ENCODE measurements around the gene PIGQ.

PIGQ gene

DNA sequence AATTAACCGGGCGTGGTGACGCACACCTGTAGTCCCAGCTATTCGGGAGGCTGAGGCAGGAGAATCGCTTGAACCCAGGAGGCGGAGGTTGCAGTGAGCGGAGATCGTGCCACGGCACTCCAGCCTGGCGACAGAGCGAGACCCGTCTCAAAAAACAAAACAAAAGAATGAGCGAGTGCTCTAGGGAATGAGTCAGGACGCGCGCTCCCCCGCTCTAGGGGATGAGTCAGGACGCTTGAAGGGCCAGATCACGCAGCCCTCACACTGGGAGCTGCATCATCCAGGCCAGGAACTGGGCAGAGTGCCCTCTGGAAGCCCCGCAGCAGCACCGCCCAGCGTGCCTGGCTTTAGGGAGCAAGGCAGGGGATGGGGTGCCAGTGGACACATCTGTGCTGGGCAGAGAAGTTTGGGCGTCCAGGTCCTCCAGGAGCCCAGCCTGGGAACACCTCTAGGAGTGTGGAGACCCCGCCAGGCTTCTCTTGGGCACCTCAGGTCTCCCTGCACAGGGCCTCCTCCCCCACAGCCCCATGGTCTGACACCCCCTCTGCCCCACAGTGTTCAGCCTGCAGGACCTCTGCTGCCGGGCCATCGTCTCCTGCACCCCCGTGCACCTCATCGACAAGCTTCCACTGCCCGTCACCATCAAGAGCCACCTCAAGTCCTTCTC lies 57.2 kb downstream of the PIGQ start:
- ATAC-seq (replicated peaks): no peak
- Mint-ChIP-seq H3K27me3 (no peaks in the 10 kb centered on the region), H3K36me3 (ENCODE audit: insufficient read depth) (no peaks in the 10 kb centered on the region), H3K4me3 (no peak overlapping the region), H3K9me3 (no peaks in the 10 kb centered on the region), H3K4me1 (ENCODE audit: low read depth in 2 of 2) (peaks cover 0 to 3% of the 10 kb centered on the region in 2 donors), H3K27ac (no peak overlapping the region)
- DNase-seq: no peak

DNA sequence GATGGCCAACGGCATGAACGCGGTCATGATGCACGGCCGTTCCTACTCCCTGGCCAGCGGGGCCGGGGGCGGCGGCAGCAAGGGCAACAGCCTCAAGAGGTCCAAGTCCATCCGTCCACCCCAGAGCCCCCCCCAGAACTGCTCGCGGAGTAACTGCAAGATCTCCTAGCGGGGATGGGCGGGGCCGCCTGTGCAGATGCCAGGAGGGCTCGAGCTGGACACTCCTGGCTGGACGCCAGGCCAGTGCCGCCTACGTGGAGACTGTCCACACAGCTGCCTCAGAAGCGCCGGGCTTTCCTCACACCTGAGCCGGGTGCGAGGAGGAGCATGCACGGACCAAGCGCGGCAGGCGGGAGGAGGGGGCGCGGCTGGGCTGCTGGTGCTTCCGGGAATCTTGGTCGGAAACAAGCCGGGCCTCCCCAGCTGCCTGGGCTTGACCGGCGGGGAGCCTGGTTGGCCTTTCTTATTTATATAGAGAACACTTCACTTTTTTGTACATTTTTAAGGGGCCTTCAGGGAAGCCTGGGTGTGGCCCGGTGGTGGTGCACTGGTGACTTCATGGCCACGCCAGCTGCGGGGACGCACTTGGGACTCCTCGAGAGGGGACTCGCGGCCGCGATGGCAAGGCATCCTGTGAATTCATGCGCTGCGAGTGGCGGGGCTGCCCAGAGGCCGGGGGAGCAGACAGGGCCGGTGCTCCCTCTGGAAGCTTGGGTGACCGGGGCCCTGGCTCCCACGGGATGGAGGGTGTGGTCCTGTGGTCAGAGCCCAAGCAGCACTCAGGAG lies 57.9 kb downstream of the PIGQ start:
- no peak for DNase-seq

DNA sequence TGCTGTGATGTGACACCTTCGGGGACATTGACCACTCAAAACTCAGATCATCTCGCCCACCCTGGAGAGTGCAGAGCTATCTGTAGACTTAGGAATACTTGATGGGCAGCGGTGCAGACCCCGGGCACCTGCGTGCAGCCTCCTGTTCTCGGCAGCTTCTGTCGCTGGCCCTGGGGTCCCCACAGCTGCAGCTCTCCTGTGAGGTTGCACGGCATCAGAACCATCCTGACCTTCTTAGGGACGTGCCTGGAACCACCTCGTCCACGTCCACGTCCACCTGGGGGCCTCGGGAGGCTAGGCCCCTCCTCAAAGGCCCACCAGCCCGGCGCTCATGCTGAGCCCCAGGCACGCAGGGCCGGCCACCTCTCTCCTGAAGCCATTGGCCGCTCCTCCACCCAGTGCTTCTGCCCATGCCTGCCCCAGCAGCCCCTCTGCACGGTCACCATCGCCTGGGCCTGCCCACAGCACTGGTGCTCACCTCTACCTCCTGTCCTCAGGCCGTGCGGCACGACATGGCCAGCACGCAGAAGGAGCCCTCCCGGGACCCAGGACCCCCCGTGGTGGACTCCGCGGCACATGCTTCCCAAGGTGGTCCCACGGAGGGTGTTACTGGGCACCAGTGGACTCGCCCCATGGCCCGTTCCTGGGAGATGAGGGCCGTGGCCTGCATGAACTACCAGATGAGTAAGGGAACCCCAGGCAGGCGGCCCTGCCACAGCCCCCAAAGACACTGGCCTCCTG lies 58.7 kb downstream of the PIGQ start:
- ATAC-seq (replicated peaks) (no peak), DNase-seq (no peak)
- H3K4me3 Mint-ChIP-seq: no peak overlapping the region
- H3K9me3 Mint-ChIP-seq: no peaks in the 10 kb centered on the region
- no peaks in the 10 kb centered on the region for H3K36me3 Mint-ChIP-seq (ENCODE audit: insufficient read depth)
- H3K27ac Mint-ChIP-seq: peak overlapping the region in 1 of 2 donors; percentile 20
- H3K27me3 Mint-ChIP-seq: no peaks in the 10 kb centered on the region
- H3K4me1 Mint-ChIP-seq (ENCODE audit: low read depth in 2 of 2): peaks cover 0 to 3% of the 10 kb centered on the region in 2 donors

More for the DNA sequence above, 57.9 kb downstream of the PIGQ start:
- Mint-ChIP-seq H3K4me3 (no peak overlapping the region), H3K4me1 (ENCODE audit: low read depth in 2 of 2) (peaks cover 0 to 3% of the 10 kb centered on the region in 2 donors), H3K27me3 (no peaks in the 10 kb centered on the region), H3K9me3 (no peaks in the 10 kb centered on the region), H3K36me3 (ENCODE audit: insufficient read depth) (no peaks in the 10 kb centered on the region), H3K27ac (no peak overlapping the region)
- no peak for ATAC-seq (replicated peaks)

DNA sequence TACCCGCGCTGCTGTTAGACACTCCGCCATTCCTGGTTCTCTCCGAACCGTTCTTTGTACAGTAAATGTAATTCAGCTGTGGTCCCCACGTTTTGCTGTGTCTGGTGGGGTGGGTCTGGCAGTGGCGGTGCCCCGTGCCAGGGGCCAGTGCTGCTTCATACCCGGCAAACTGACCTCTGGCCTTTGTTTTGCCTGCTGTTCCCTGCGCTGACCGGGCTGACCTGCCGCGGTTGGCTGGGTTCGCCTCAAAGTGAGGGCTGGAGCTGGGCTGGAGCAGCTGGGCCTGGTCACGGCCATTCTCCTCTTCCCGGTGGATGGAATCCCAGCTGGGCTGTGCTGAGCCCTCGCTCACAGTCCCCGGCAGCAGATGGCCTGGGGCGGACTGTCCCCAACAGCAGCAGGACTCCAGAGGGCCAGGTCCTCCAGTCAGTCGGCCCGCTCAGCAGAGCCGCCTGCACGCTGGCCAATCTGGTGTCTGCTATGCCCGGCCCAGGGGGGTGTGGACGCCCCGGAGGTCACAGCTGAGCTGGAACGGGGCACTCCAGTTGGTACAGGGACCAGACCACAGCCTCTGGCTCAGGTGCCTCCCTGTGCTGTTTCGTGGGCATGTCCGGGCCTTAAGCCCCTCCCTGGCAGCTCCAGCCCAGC lies 59.5 kb downstream of the PIGQ start:
- DNase-seq (no peak), ATAC-seq (replicated peaks) (no peak)
- Mint-ChIP-seq H3K27me3 (no peaks in the 10 kb centered on the region), H3K36me3 (ENCODE audit: insufficient read depth) (no peaks in the 10 kb centered on the region), H3K9me3 (no peaks in the 10 kb centered on the region), H3K27ac (no peak overlapping the region), H3K4me3 (no peak overlapping the region), H3K4me1 (ENCODE audit: low read depth in 2 of 2) (peaks cover 0 to 3% of the 10 kb centered on the region in 2 donors)

DNA sequence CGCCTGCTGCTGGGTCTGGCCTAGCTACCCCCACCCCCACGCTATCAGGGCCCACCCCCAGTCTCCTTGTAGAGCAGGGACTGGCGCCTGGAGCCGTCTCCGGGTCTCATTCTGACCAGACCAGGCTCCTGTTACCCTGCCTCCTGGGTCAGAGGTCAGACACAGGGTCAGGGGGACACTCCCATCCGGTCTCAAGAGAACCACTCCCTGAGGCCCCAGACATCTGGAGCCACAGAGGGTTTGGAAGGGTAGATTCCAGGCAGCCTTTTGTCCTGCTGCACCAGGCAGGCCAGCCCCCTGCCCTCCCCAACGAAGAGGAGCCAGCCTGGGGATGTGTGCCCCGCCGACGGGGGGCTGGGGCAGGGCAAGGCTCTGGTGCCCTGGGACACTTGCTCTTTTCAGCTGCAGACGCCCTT lies 60.1 kb downstream of the PIGQ start:
- Mint-ChIP-seq H3K36me3 (ENCODE audit: insufficient read depth) (no peaks in the 10 kb centered on the region), H3K4me1 (ENCODE audit: low read depth in 2 of 2) (peaks cover 1 to 5% of the 10 kb centered on the region in 2 donors), H3K4me3 (no peak overlapping the region), H3K27me3 (no peaks in the 10 kb centered on the region), H3K9me3 (no peaks in the 10 kb centered on the region), H3K27ac (no peak overlapping the region)
- ATAC-seq (replicated peaks) (no peak), DNase-seq (no peak)

DNA sequence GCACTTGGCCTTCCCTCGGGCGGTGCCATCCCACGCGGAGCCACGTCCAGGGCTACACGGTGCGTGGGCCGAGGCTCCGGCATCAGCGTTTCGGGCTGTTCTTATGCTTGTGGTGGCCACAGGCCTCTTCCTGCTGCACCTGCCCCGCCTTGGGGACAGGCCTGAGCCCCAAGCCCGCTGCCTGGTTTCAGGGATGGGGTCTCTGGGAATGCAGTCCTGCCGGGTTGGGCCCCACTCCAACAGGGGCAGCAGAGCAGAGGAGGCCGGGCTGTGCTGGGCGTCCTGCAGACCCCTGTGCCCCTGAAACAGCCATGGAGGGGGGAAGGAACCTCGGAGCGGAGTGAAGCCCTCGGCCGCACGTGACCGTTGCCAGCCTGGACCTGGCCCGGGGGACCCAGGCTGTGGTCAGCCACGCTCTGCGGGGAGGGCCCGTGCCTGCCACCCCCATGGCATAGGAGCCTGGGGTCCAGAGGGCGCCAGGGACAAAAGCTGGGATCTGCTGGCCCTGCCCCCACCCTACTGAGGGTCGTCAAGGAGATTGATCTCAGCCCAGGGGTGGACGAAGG lies 60.6 kb downstream of the PIGQ start:
- DNase-seq (no peak), ATAC-seq (replicated peaks) (no peak)
- no peak overlapping the region for H3K4me3 Mint-ChIP-seq
- H3K9me3 Mint-ChIP-seq: no peaks in the 10 kb centered on the region
- no peaks in the 10 kb centered on the region for H3K27me3 Mint-ChIP-seq
- H3K4me1 Mint-ChIP-seq (ENCODE audit: low read depth in 2 of 2): peaks cover 3 to 6% of the 10 kb centered on the region in 2 donors
- H3K36me3 Mint-ChIP-seq (ENCODE audit: insufficient read depth): no peaks in the 10 kb centered on the region
- no peak overlapping the region for H3K27ac Mint-ChIP-seq

DNA sequence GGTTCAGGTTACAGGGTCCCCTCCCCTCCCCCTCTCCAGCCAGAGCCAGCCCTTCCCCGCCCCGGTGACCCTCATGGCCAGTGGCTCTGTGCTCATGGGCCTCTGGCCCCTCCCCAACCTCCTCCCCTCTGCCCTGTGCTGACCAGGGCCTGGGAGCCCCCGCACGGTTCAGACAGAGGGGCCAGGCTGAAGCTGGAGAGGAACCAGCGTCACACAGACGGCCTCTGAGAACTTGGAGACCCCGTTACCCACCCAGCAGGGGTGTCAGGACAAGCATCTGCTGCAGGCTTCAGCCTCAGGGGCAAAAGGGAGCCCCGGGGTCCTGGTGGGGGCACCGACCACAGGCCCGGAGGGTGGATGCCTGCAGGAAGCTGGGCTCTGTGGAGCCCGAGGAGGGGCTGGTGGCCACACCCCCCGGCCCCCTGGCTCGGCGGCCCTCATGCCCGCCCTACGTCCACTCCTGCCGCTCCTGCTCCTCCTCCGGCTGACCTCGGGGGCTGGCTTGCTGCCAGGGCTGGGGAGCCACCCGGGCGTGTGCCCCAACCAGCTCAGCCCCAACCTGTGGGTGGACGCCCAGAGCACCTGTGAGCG lies 61.1 kb downstream of the PIGQ start, which contains the start of gene WFIKKN1:
Gene WFIKKN1 (plus strand): TSS at position 171 of the 591 bp plus-strand sequence. CDS start 269 bp downstream, at position 440.
- no peak for ATAC-seq (replicated peaks)
- H3K4me1 Mint-ChIP-seq (ENCODE audit: low read depth in 2 of 2): peaks cover 3 to 6% of the 10 kb centered on the region in 2 donors
- no peaks in the 10 kb centered on the region for H3K36me3 Mint-ChIP-seq (ENCODE audit: insufficient read depth)
- H3K4me3 Mint-ChIP-seq: no peak within 1 kb of the TSS
- no peak for DNase-seq
- no peaks in the 10 kb centered on the region for H3K27me3 Mint-ChIP-seq
- no peaks in the 10 kb centered on the region for H3K9me3 Mint-ChIP-seq
- H3K27ac Mint-ChIP-seq: no peak within 1 kb of the TSS

DNA sequence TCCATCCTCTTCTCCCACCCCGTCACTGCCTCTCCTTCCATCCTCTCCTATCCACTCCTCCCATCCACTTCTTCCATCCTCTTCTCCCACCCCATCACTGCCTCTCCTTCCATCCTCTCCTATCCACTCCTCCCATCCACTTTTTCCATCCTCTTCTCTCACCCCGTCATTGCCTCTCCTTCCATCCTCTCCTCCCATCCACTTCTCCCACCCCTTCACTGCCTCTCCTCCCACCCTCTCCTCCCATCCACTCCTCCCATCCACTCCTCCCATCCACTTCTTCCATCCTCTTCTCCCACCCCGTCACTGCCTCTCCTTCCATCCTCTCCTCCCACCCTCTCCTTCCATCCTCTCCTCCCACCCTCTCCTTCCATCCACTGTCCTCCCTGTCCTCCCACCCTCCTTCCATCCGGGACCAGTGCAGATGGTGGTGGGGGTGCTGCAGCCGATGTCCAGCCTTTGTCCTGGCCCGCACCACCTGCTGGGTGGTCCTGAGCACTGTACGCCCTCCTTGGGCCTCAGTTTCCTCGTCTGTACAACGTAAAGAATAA lies 62.1 kb downstream of the PIGQ start:
- Mint-ChIP-seq H3K27ac (no peak overlapping the region), H3K4me3 (no peak overlapping the region), H3K36me3 (ENCODE audit: insufficient read depth) (peaks cover 9% of the 10 kb centered on the region), H3K4me1 (ENCODE audit: low read depth in 2 of 2) (peaks cover 7 to 9% of the 10 kb centered on the region in 2 donors), H3K27me3 (peaks cover 0 to 6% of the 10 kb centered on the region in 2 donors), H3K9me3 (peaks cover 0 to 2% of the 10 kb centered on the region in 2 donors)
- DNase-seq (no peak), ATAC-seq (replicated peaks) (no peak)

DNA sequence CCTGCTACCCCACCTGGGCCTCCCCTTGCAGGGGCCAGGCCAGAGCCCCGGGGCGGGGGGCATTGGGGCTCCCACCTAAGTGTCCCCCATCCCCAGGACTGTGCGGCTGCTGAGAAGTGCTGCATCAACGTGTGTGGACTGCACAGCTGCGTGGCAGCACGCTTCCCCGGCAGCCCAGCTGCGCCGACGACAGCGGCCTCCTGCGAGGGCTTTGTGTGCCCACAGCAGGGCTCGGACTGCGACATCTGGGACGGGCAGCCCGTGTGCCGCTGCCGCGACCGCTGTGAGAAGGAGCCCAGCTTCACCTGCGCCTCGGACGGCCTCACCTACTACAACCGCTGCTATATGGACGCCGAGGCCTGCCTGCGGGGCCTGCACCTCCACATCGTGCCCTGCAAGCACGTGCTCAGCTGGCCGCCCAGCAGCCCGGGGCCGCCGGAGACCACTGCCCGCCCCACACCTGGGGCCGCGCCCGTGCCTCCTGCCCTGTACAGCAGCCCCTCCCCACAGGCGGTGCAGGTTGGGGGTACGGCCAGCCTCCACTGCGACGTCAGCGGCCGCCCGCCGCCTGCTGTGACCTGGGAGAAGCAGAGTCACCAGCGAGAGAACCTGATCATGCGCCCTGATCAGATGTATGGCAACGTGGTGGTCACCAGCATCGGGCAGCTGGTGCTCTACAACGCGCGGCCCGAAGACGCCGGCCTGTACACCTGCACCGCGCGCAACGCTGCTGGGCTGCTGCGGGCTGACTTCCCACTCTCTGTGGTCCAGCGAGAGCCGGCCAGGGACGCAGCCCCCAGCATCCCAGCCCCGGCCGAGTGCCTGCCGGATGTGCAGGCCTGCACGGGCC lies 62.9 kb downstream of the PIGQ start:
- peaks cover 0 to 6% of the 10 kb centered on the region in 2 donors for H3K27me3 Mint-ChIP-seq
- no peak overlapping the region for H3K27ac Mint-ChIP-seq
- H3K4me1 Mint-ChIP-seq (ENCODE audit: low read depth in 2 of 2): peaks cover 7 to 10% of the 10 kb centered on the region in 2 donors
- no peak for DNase-seq
- H3K9me3 Mint-ChIP-seq: peaks cover 0 to 2% of the 10 kb centered on the region in 2 donors
- peaks cover 17% of the 10 kb centered on the region for H3K36me3 Mint-ChIP-seq (ENCODE audit: insufficient read depth)
- ATAC-seq (replicated peaks): no peak
- H3K4me3 Mint-ChIP-seq: no peak overlapping the region

DNA sequence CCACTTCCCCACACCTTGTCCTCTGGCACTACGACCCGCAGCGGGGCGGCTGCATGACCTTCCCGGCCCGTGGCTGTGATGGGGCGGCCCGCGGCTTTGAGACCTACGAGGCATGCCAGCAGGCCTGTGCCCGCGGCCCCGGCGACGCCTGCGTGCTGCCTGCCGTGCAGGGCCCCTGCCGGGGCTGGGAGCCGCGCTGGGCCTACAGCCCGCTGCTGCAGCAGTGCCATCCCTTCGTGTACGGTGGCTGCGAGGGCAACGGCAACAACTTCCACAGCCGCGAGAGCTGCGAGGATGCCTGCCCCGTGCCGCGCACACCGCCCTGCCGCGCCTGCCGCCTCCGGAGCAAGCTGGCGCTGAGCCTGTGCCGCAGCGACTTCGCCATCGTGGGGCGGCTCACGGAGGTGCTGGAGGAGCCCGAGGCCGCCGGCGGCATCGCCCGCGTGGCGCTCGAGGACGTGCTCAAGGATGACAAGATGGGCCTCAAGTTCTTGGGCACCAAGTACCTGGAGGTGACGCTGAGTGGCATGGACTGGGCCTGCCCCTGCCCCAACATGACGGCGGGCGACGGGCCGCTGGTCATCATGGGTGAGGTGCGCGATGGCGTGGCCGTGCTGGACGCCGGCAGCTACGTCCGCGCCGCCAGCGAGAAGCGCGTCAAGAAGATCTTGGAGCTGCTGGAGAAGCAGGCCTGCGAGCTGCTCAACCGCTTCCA lies 63.7 kb downstream of the PIGQ start:
- Mint-ChIP-seq H3K36me3 (ENCODE audit: insufficient read depth) (peaks cover 20% of the 10 kb centered on the region), H3K27ac (no peak overlapping the region), H3K4me3 (no peak overlapping the region), H3K9me3 (peaks cover 0 to 2% of the 10 kb centered on the region in 2 donors), H3K27me3 (peaks cover 0 to 6% of the 10 kb centered on the region in 2 donors), H3K4me1 (ENCODE audit: low read depth in 2 of 2) (peaks cover 7 to 11% of the 10 kb centered on the region in 2 donors)
- no peak for DNase-seq
- no peak for ATAC-seq (replicated peaks)
